D721Med (cell line): Measurements from ENCODE around the gene ZNF710.
"Not testable (repeated sequence)": the region's sequence is repeated elsewhere in the genome, so short reads cannot be mapped to it uniquely, and the experiment has no call there.

Experiments used
- DNase-seq: peaks from one replicate; pipeline ENCODE4 v3.0.0; 2011; ENCODE audit warnings: low spot score; ENCODE audit not compliant: insufficient read length
- FAIRE-seq: peaks from 2 replicates; lab custom pipeline; 2011; peaks lifted over from hg19 to GRCh38; lab: Jason Lieb, UNC
- TF ChIP-seq, protein P1 (sequence below): IDR thresholded peaks from 2 replicates; pipeline ENCODE4 v1.5.1; 2012; ENCODE audit warnings: mild to moderate bottlenecking, control low read depth; ENCODE audit not compliant: insufficient read depth; ENCODE audit errors: missing control alignments

ZNF710 gene

DNA sequence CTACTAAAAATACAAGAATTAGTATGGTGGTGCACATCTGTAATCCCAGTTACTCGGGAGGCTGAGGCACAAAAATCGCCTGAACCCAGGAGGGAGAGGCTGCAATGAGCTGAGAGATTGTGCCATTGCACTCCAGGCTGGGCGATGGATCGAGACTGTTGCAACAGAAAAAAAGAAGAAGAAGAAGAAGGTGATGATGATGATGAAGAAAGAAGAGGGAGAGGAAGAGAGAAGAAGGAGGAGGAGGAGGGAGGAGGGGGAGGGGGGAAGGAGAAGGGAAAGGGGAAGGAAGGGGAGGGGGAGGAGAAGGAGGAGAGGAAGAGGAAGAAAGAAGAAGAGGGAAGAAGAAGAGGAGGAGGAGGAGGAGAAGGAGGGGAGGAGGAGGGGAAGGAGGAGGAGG, 33.2 kb upstream of the ZNF710 start:
- FAIRE-seq (no peak), DNase-seq (no peak)
- TF ChIP-seq, protein P1, sequence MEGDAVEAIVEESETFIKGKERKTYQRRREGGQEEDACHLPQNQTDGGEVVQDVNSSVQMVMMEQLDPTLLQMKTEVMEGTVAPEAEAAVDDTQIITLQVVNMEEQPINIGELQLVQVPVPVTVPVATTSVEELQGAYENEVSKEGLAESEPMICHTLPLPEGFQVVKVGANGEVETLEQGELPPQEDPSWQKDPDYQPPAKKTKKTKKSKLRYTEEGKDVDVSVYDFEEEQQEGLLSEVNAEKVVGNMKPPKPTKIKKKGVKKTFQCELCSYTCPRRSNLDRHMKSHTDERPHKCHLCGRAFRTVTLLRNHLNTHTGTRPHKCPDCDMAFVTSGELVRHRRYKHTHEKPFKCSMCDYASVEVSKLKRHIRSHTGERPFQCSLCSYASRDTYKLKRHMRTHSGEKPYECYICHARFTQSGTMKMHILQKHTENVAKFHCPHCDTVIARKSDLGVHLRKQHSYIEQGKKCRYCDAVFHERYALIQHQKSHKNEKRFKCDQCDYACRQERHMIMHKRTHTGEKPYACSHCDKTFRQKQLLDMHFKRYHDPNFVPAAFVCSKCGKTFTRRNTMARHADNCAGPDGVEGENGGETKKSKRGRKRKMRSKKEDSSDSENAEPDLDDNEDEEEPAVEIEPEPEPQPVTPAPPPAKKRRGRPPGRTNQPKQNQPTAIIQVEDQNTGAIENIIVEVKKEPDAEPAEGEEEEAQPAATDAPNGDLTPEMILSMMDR = no peak

DNA sequence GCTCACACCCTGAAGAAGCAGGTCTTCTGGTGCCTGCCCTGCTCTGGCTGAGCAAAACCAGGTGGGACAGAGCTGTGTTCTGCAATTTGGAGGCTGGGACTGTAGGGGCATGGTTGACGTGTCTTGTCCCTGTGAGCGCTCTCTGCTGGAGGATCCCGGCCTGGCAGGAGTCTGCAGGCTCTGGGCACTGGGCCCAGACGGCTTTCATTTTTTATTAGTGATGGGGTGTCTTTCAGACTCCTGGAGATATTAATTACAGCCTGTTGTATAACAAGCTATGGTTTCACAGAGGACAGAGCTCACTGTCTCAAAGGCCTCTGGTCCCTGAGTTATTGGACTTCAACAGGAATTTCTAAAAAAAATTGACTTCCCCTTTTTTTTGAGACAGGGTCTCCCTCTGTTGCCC, 29.5 kb upstream of the ZNF710 start:
- TF ChIP-seq, protein P1 = peak; percentile 49
- FAIRE-seq = no peak
- DNase-seq = no peak

DNA sequence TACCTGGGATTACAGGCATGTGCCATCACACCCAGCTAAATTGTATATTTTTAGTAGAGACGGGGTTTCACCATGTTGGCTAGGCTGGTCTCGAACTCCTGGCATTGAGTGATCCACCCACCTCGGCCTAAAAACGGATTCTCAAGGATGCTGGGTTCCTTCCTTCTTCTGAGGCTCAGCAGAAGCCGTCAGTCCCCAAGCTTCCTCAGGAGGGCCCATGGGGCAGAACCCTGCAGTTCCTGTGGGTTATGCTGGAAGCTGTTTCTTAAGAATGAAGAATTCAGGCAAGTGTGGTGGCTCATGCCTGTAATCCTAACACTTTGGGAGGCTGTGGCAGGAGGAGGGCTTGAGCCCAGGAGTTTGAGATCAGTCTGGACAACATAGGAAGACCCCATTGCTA, 29.0 kb upstream of the ZNF710 start:
- DNase-seq (no peak), FAIRE-seq (no peak)
- TF ChIP-seq, protein P1 = no peak

DNA sequence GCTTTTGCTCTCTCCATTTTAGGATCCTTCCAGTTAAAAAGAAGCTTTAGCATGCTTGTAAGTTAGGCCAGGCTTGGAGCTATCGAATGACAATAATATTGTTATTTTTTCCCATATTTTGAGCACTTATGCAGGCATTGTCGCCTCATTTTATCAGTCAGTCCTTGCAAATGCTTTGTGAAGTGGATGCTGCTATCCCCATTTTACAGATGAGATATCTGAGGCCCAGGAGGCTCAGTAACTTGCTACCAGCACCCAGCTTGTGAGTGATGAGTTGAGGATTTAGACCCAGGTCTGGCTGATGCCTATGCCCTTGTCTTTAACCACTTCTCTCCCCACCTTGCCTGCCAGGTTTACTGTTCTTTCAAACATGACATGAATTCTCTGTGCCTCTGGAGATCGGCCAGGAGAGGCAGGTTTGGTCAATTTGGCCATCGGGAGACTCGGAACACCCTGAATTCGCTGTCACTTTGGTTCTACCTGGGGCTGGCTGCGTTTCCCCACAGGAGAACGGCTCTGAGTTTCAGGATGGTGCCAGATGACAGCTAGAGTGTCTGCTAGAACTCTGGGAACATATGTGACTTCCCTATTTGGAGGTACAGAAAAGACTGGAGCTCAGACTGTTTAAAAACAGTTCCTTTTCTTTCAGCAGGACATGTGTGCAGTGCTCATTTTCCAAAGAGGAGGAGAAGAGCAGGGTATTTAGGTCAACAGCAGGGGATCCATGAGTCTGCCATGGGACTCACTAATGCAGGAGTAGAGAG, 25.5 kb upstream of the ZNF710 start:
- TF ChIP-seq, protein P1 = no peak
- FAIRE-seq (no peak), DNase-seq (no peak)

DNA sequence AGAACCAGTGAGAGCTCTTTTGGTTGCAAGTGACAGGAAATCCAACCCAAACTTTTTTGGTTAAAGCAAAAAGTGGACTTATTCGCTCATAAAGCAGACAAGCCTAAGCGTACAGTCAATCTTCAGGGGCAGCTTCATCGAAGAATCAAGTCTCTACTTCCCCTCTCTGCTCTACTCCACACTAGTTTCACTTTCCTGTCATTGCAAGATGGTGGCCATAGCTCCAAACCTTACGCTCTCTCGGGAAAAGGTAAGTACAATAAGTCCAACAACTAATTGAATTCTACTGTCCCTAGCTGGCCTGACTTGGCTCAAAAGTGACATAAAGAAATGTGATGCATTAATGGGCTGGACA, 24.9 kb upstream of the ZNF710 start:
- FAIRE-seq = no peak
- DNase-seq = no peak

DNA sequence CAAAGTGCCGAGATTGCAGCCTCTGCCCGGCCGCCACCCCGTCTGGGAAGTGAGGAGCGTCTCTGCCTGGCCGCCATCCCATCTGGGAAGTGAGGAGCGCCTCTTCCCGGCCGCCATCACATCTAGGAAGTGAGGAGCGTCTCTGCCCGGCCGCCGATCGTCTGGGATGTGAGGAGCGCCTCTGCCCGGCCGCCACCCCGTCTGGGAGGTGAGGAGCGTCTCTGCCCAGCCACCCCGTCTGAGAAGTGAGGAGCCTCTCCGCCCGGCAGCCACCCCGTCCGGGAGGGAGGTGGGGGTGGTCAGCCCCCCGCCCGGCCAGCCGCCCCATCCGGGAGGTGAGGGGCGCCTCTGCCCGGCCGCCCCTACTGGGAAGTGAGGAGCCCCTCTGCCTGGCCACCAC, 23.3 kb upstream of the ZNF710 start:
- not testable (repeated sequence) for FAIRE-seq, DNase-seq

More for the DNA sequence above, 24.9 kb upstream of the ZNF710 start:
- TF ChIP-seq, protein P1 = no peak

DNA sequence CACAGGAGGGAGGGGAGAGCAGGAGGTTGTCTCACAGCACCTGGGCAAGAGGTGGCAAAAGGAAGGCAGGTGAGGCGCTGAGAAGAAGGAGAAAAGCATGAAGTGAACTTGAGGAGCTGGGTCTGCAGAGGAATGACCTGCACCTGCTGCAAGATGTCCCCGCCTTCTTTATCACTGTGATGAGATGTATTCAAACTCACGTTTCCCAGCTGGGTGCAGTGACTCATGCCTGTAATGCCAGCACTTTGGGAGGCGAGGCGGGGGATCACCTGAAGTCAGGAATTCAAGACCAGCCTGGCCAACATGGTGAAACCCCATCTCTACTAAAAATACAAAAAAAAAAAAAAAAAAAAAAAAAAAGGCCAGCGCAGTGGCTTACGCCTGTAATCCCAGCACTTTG, 22.2 kb upstream of the ZNF710 start:
- TF ChIP-seq, protein P1 = no peak
- FAIRE-seq (no peak), DNase-seq (no peak)

DNA sequence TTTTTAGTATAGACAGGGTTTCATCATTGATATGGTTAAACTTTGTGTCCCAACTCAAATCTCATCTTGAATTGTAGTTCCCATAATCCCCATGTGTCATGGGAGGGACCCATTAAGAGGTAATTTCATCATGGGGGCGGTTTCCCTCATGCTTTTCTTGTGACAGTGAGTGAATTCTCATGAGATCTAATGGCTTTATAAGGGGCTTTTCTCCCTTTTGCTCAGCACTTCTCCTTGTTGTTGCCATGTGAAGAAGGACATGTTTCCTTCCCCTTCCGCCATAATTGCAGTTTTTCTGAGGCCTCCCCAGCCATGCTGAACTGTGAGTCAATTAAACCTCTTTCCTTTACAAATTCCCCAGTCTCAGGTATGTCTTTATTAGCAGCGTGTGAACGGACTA, 20.2 kb upstream of the ZNF710 start:
- TF ChIP-seq, protein P1 = no peak
- no peak for DNase-seq
- FAIRE-seq = no peak
